ENCODE results near the gene FLVCR2.

GRCh38 chr14:75605916-75606315 lies 27.5 kb downstream of the FLVCR2 start:
- TF ChIP-seq CTCF (CRISPR knock-in tag; IDR thresholded peaks at IDR 0.05) (no peak), ATF2 (CRISPR knock-in tag; IDR thresholded peaks at IDR 0.05) (no peak), CC2D1A (CRISPR knock-in tag; IDR thresholded peaks at IDR 0.05) (no peak), MAX (IDR thresholded peaks at IDR 0.05) (no peak), KLF9 (CRISPR knock-in tag; IDR thresholded peaks at IDR 0.05; ENCODE audit: low read depth) (no peak), ATF3 (CRISPR knock-in tag; IDR thresholded peaks at IDR 0.05) (no peak), RBFOX2 (IDR thresholded peaks at IDR 0.05; ENCODE audit: low read depth, low read length) (no peak), REST (IDR thresholded peaks at IDR 0.05; ENCODE audit: borderline replicate concordance in 1 of 2, low read depth in 1 of 2, low read length in 2 of 2) (no peak), ZNF572 (CRISPR knock-in tag; IDR thresholded peaks at IDR 0.05) (no peak), TFDP1 (CRISPR knock-in tag; IDR thresholded peaks at IDR 0.05; ENCODE audit: borderline replicate concordance) (no peak), POLR2AphosphoS5 (IDR thresholded peaks at IDR 0.05; ENCODE audit: low read depth, low read length) (no peak), ZSCAN20 (CRISPR knock-in tag; IDR thresholded peaks at IDR 0.05; ENCODE audit: borderline replicate concordance) (no peak), FOXK2 (IDR thresholded peaks at IDR 0.05) (no peak), ETS1 (CRISPR knock-in tag; IDR thresholded peaks at IDR 0.05) (no peak)

Data from HepG2 (cell line).